Pancreas (tissue), 10 donors: ENCODE measurements around the gene FBRS. TPM values are rescaled to one million over a fixed set of nuclear protein-coding genes. Genes with fewer than 3 reads are reported as not detected.
A peak's percentile ranks its signal among the peaks of the same experiment; 100 is the strongest.

Source experiments
- ATAC-seq, 4 donors: fragments of 200-7000 bp; cut with Tn5 transposase; one replicate each; pipeline versions ENCODE4 v1.8.0 to v1.9.1; 2020; ENCODE audit warnings: mild to moderate bottlenecking in 4 of 4, moderate library complexity in 4 of 4
- DNase-seq, 6 donors: peaks; one replicate each; pipeline ENCODE4 v3.0.0-alpha.2; 2020
- FAIRE-seq: peaks from 2 replicates; lab custom pipeline; 2012; peaks lifted over from hg19 to GRCh38; lab: Jason Lieb, UNC
- H3K27ac ChIP-seq, 4 donors: fragments of 200-600 bp; sonication (generic); 1 replicate in 3 of 4; 2 replicates in 1 of 4; pipeline versions ENCODE4 v1.5.0 to v1.8.0; 2020
- H3K27me3 ChIP-seq, 4 donors: fragments of 200-600 bp; one replicate each; pipeline ENCODE4 v1.8.0; 2021
- H3K36me3 ChIP-seq, 3 donors: fragments of 200-600 bp; sonication (generic) in 1 of 3; one replicate each; pipeline versions ENCODE4 v1.5.0 to v1.8.0; 2020 to 2021
- H3K4me1 ChIP-seq, 3 donors: fragments of 200-600 bp; one replicate each; pipeline ENCODE4 v1.8.0; 2021
- H3K4me3 ChIP-seq, 4 donors: fragments of 200-600 bp; sonication (generic) in 2 of 4; one replicate each; pipeline versions ENCODE4 v1.5.0 to v1.8.0; 2020 to 2021
- H3K9me3 ChIP-seq, 4 donors: fragments of 200-600 bp; one replicate each; pipeline ENCODE4 v1.8.0; 2021
- CTCF ChIP-seq, 4 donors: fragments of 200-600 bp; sonication (generic) in 3 of 4; IDR thresholded peaks; one replicate each; pipeline versions ENCODE4 v1.5.0 to v1.8.0; 2021; ENCODE audit warnings: antibody characterized with exemption in 4 of 4
- WGBS, 2 donors: extraction: QIAGEN DNeasy Blood & Tissue Kit; methylation state at CpG; one replicate each; pipeline ENCODE4 v1.1.7; 2013; 5-methylcytosine and 5-hydroxymethylcytosine counted together
- intact Hi-C, 3 donors: fragments of 100-400 bp; cut with DNase I; formaldehyde crosslinking; loops; one replicate each; pipeline versions ENCODE4 v1.11.1 to v1.14.2; 2022
- polyA plus RNA-seq, 2 donors: library from polyadenylated mRNA; stranded (reverse); fragments of 200-250 nt; gene quantifications; one replicate each; pipeline ENCODE4 v1.2.3, GENCODE V29; 2013
- total RNA-seq, 6 donors: library from RNA; stranded (reverse); fragmentation: NEBNext Ultra II Directional in 4 of 6; extraction: Animal tissue kit (Norgen Biotek cat#: 25700) in 4 of 6; gene quantifications; one replicate each; pipeline versions ENCODE4 v1.2.1 to v1.2.4, GENCODE V29; 2021 to 2023
- donor health status: healthy with polysubstance abuse.
- donor health status: DM: no; HTN: no; CAD: no; lungs with moderate emphysema.
- donor health status: DM: no; HTN: no; CAD: no.
- donor health status: control.
- donor health status: control.
- donor health status: Bipolar disorder and iron deficiency.
- donor health status: DM: yes; HTN: yes; CAD: no.
- donor health status: DM: no; HTN: no; CAD: no.
- donor health status: DM: no; HTN: no; CAD: no.
- donor health status: DM: yes; HTN: yes; CAD: no.

Gene FBRS
- total and polyA plus RNA-seq, 8 donors: 16.1 to 60.0 (median 24.8) TPM

- Histone ChIP-seq H3K27me3 (no peaks in the 10 kb centered on the region), H3K36me3 (peaks cover 2 to 53% (median 37%) of the 10 kb centered on the region in 3 donors), H3K27ac (no peak overlapping the region), H3K9me3 (no peaks in the 10 kb centered on the region), H3K4me1 (peaks cover 10 to 14% (median 13%) of the 10 kb centered on the region in 3 donors), H3K4me3 (no peak overlapping the region)
- no peak for DNase-seq
- TF ChIP-seq CTCF (IDR thresholded peaks at IDR 0.05): no peak
- WGBS, 2 donors: 76 to 82% methylated on average over 8 of the region's 8 CpGs
- no peak for ATAC-seq
- FAIRE-seq: no peak
- intact Hi-C loops: loop anchor here in 1 of 3 donors (10.0 kb wide), 1 partner anchor 252 kb away; no protein-coding TSS in a partner anchor
These were observed 4.8 kb downstream of the FBRS start for GRCh38 chr16:30663038-30663437.

GRCh38 chr16:30663820-30664219, 5.6 kb downstream of the FBRS start:
- intact Hi-C loops: loop anchor here in 1 of 3 donors (10.0 kb wide), 1 partner anchor 251 kb away; no protein-coding TSS in a partner anchor
- DNase-seq (peak in 1 of 6 donors; percentile 32), FAIRE-seq (no peak), ATAC-seq (no peak)
- Histone ChIP-seq H3K36me3 (peaks cover 2 to 61% (median 45%) of the 10 kb centered on the region in 3 donors), H3K4me3 (no peak overlapping the region), H3K27me3 (no peaks in the 10 kb centered on the region), H3K4me1 (peaks cover 10 to 14% (median 13%) of the 10 kb centered on the region in 3 donors), H3K27ac (no peak overlapping the region), H3K9me3 (no peaks in the 10 kb centered on the region)
- 78 to 100% methylated on average over 3 to 9 of the region's 9 CpGs for WGBS, 2 donors
- no peak for TF ChIP-seq CTCF (IDR thresholded peaks at IDR 0.05)

- H3K4me3 ChIP-seq: no peak overlapping the region
- ATAC-seq (no peak), DNase-seq (peak in 1 of 6 donors; percentile 23), FAIRE-seq (no peak)
- TF ChIP-seq CTCF (IDR thresholded peaks at IDR 0.05): no peak
- H3K36me3 ChIP-seq: peaks cover 2 to 68% (median 51%) of the 10 kb centered on the region in 3 donors
- peaks cover 10 to 14% (median 13%) of the 10 kb centered on the region in 3 donors for H3K4me1 ChIP-seq
- H3K27me3 ChIP-seq: no peaks in the 10 kb centered on the region
- H3K27ac ChIP-seq: no peak overlapping the region
- intact Hi-C loops: loop anchor here in 1 of 3 donors (10.0 kb wide), 1 partner anchor 250 kb away; no protein-coding TSS in a partner anchor
- WGBS, 2 donors: 83 to 93% methylated on average over 10 to 15 of the region's 15 CpGs
- H3K9me3 ChIP-seq: no peaks in the 10 kb centered on the region
These were observed 6.4 kb downstream of the FBRS start for GRCh38 chr16:30664616-30665109.

- Histone ChIP-seq H3K9me3 (no peaks in the 10 kb centered on the region), H3K4me1 (peaks cover 10 to 13% (median 12%) of the 10 kb centered on the region in 3 donors), H3K4me3 (no peak overlapping the region), H3K27ac (no peak overlapping the region), H3K27me3 (no peaks in the 10 kb centered on the region), H3K36me3 (peaks cover 2 to 75% (median 55%) of the 10 kb centered on the region in 3 donors)
- no peak for TF ChIP-seq CTCF (IDR thresholded peaks at IDR 0.05)
- FAIRE-seq (no peak), ATAC-seq (no peak), DNase-seq (peak in 1 of 6 donors; percentile 26)
- intact Hi-C loops: loop anchor here in 1 of 3 donors (10.0 kb wide), 1 partner anchor 250 kb away; no protein-coding TSS in a partner anchor
- 86 to 89% methylated on average over 19 to 22 of the region's 22 CpGs for WGBS, 2 donors
These were observed 7.1 kb downstream of the FBRS start for GRCh38 chr16:30665155-30665829.
